NOMO-1 treated with dmso at 0.1 percent for 144 hours (cell line): Measurements from ENCODE around the gene PRMT7.

Source experiments
- DNase-seq: peaks from one replicate; lab custom pipeline; 2025; ENCODE audit not compliant: unreplicated experiment; lab: John Stamatoyannopoulos, UW

Gene PRMT7

GRCh38 chr16:68374246-68374805 is 63.5 kb downstream of the PRMT7 start:
- DNase-seq, result no peak

DNA sequence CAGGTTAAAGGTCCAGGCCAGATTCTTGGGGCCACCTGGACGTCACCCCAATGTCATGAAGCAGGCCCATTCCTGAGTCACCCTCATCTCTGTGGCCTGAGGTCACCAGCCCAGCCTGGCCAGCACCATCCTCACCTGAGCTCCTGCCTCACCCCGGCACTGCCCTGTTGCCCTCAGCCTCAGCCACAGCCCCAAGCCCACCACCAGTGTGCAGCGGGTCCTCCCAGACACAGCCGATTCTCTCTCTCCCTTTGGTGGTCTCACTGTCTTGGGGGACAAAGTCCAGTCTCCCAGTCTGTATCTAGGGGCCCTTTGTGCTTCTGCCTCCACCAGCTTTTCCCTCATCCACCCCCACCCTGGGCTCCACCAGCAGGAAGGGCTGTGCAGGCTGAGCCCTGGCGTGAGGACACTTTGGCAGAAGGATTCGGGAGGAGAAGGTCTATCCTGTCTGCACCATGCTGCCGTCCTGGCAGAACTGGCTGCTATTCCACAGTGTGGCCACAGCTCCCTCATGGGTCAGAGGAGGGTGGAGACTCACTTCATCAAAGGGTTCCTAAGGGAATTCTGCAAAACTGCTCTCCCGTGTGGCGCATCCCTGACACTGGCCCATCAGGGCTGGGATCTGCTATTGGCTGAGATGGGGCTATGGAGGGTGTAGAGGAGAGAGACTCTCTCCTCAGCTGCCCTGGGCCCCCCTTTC is 64.3 kb downstream of the PRMT7 start:
- no peak for DNase-seq

- no peak for DNase-seq
Observed at GRCh38 chr16:68375801-68376536, 65.2 kb downstream of the PRMT7 start.

DNA sequence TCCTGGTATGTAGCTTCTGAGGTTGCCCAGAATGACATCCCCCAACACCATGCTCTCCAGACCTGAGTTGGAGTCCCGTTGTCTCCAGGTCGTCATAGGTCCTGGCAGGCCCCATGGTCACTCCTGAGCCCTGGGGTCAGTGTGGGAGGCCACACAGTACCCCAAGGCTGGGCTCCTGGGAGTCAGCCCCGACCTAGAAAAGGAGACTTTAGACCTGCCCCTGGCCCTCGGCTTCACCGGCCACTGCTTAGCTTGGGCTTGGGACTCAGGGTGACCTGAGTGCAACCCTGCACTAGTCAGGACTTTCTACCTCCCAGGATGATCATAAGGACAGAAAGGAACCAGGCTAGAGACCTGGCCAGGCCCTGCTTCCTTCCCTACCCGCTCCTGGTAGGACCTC is 65.8 kb downstream of the PRMT7 start:
- no peak for DNase-seq

GRCh38 chr16:68377221-68377620 is 66.4 kb downstream of the PRMT7 start:
- no peak for DNase-seq

DNA sequence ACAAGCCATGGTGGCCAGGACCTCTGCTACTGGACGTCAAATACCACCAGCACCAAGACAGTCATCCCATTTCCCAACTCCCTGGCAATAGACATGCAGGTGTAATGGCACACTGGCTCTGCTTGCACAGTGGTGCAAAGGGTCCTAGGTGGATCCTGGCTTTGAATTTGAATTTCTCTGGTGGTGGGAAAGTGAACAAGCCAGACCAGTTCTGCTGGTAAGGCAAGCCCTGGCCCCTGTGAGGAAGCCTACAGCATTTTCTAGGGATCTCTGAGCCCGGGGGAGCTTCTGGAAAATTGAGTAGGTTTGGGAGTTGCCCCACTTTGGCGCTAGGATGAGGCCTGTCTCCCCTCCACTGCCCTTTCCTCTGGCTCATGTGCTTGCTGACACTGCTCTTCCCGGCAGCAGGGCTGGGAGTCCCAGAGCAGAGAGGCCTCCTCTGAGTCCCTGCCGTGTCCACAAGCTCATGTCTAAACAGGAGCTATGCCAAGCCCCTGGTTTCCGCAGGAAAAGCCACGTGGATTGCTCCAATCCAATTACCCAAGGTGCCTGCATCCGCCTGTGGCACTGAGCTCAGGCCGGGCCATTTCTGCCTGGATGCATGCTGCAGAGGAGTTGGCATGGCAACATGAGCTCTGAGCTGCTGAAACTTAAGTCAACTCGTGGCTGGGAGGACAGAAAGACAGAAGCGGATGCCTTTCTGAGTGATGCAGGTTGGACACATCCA is 67.0 kb downstream of the PRMT7 start:
- DNase-seq, result no peak

GRCh38 chr16:68378436-68379415 is 67.9 kb downstream of the PRMT7 start:
- DNase-seq, result peak; percentile 66

GRCh38 chr16:68379472-68380347 is 68.9 kb downstream of the PRMT7 start:
- no peak for DNase-seq

DNA sequence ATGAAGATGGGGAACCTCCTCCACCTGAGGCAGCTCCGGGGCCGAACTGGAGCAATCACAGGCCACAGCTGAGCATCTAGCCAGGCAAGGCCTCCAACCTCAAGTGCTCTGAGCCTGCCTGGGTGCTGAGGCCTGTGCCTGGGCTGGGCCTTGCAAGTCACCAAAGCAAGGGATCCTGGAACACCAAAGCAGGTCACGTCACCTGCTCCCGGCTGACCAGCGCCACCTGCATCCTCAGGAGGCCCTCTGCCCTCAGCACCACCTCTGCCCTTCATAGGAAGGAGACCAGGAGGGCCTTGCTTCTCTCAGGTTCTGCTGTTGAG is 69.5 kb downstream of the PRMT7 start:
- DNase-seq, result no peak

- DNase-seq, result no peak
Observed at GRCh38 chr16:68380676-68381362, 70.0 kb downstream of the PRMT7 start.

DNA sequence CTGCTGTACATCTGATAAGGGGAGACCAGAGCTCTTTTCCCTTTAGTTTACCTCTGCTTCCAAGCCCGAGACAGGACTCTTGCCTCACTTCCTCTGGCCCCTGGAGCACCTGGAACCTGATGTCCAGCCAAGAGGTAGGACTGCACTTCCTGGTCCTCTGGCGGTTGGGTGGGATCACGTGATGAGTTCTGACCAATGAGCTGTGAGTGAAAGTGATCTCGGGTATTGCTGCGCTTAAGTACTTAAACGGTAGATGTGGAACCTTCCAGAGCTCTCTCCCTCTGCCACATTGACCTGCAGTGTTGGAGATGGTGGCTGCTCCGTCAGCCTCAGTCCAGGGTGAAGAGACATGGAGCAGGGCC is 70.5 kb downstream of the PRMT7 start:
- no peak for DNase-seq

GRCh38 chr16:68382296-68382718 is 71.5 kb downstream of the PRMT7 start:
- no peak for DNase-seq

GRCh38 chr16:68383858-68384257 is 73.0 kb downstream of the PRMT7 start:
- DNase-seq, result no peak

GRCh38 chr16:68384288-68385161 is 73.7 kb downstream of the PRMT7 start:
- DNase-seq, result no peak

- DNase-seq, result no peak
Observed at GRCh38 chr16:68385371-68385770, 74.6 kb downstream of the PRMT7 start.

DNA sequence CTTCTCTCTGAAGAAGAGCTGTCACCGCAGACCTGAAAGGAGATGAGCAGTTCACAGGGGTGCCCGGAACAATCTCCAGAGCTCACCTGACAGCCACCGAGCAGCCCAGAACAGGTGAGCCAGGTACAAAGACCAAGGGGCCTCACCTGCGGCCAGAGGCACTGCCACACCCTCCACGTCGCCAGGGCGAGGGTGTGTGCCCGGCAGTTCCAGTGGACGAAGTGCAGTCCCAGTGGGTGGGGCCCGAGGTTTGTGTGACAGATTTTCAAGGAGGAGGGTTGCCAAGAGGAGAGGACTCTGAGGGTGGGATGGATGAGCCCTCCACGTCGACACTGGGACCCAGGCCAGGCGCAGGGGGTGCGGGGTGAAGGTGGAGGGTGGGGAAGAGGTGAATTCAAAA is 75.8 kb downstream of the PRMT7 start:
- DNase-seq, result no peak

DNA sequence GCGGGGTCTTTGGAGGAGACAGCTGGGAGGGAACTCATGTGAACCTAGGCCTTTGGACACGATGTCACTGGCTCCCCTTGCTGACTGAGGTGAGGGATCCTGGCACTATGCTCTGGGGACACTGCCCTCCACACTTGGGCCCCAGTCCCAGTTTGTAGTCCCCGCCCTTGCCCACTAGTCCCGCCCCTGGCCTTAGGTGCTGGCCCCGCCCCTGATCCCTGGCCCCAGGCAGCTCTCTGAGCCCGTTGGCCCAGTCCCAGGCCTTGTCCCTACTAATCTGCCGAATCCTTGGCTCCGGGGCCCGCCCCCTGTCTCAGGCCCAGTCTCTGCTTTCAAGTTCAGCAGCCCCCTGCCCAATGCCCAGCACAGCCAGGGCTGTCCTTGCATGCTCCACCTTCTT is 76.5 kb downstream of the PRMT7 start:
- no peak for DNase-seq

- no peak for DNase-seq
Observed at GRCh38 chr16:68388124-68388523, 77.3 kb downstream of the PRMT7 start.
